H1 (cell line): ENCODE data around the gene NDFIP2.

Source experiments
- CEBPB ChIP-seq: IDR thresholded peaks from 2 replicates; pipeline ENCODE4 v1.6.1; 2012; ENCODE audit warnings: low read depth, low read length
- CTCF ChIP-seq, 3 experiments: IDR thresholded peaks; 1 replicate in 2 of 3; 2 replicates in 1 of 3; pipeline versions ENCODE4 v1.5.1 to v1.6.1; 2011; ENCODE audit warnings: low read length in 3 of 3, mild to moderate bottlenecking in 3 of 3, inconsistent platforms in 2 of 3, low read depth in 1 of 3, moderate library complexity in 1 of 3; ENCODE audit not compliant: insufficient read depth in 1 of 3; ENCODE audit errors: control extremely low read depth in 1 of 3
- EZH2 ChIP-seq: fragments of 200-600 bp; sonication (generic); IDR thresholded peaks from 2 replicates; pipeline ENCODE4 v1.7.1; 2012; ENCODE audit warnings: low read depth, mild to moderate bottlenecking, moderate library complexity, low read length, inconsistent platforms; ENCODE audit not compliant: severe bottlenecking
- GABPA ChIP-seq: IDR thresholded peaks from 2 replicates; pipeline ENCODE4 v1.6.1; 2011; ENCODE audit warnings: mild to moderate bottlenecking, low read length, moderate library complexity, borderline replicate concordance; ENCODE audit not compliant: insufficient read depth
- JUND ChIP-seq: IDR thresholded peaks from 2 replicates; pipeline ENCODE4 v1.6.1; 2011; ENCODE audit warnings: mild to moderate bottlenecking, improper control_type of control experiment, low read length
- NRF1 ChIP-seq: IDR thresholded peaks from 2 replicates; pipeline ENCODE4 v1.6.1; 2011; ENCODE audit warnings: mild to moderate bottlenecking, low read depth, low read length, improper control_type of control experiment
- POLR2A ChIP-seq, 2 experiments: IDR thresholded peaks; 1 replicate in 1 of 2; 2 replicates in 1 of 2; pipeline ENCODE4 v1.6.1; 2011; ENCODE audit warnings: low read depth in 2 of 2, low read length in 2 of 2, mild to moderate bottlenecking in 2 of 2; ENCODE audit errors: control extremely low read depth in 1 of 2
- RAD21 ChIP-seq, 2 experiments: IDR thresholded peaks in 1 of 2; conservative IDR thresholded peaks in 1 of 2; 2 replicates each; pipeline ENCODE4 v1.6.1; 2011; ENCODE audit warnings: low read depth in 2 of 2, low read length in 2 of 2, improper control_type of control experiment in 1 of 2, inconsistent platforms in 1 of 2, mild to moderate bottlenecking in 1 of 2, moderate library complexity in 1 of 2

- no peak for TF ChIP-seq POLR2A (IDR thresholded peaks at IDR 0.05; ENCODE audit: control extremely low read depth in 1 of 2, low read depth in 2 of 2, low read length in 2 of 2)
- TF ChIP-seq RAD21 (IDR thresholded peaks at IDR 0.05 in 1 of 2, conservative IDR thresholded peaks at IDR 0.05 in 1 of 2; ENCODE audit: low read depth in 2 of 2, low read length in 2 of 2): no peak
- TF ChIP-seq CTCF (IDR thresholded peaks at IDR 0.05; ENCODE audit: control extremely low read depth in 1 of 3, insufficient read depth in 1 of 3, low read depth in 1 of 3, low read length in 3 of 3): no peak
- no peak for TF ChIP-seq CEBPB
- TF ChIP-seq GABPA: no peak
- TF ChIP-seq JUND: no peak
- no peak for TF ChIP-seq EZH2
- TF ChIP-seq NRF1: no peak
Observed at GRCh38 chr13:79602936-79603335, 122.0 kb downstream of the NDFIP2 start.
